NCI-H460 (cell line): ENCODE data around the gene GPR143. TPM values are rescaled to one million over a fixed set of nuclear protein-coding genes. Genes with fewer than 3 reads are reported as not detected.
"Not testable (repeated sequence)": the region's sequence is repeated elsewhere in the genome, so short reads cannot be mapped to it uniquely, and the experiment has no call there.

Experiments used
- DNase-seq: peaks from one replicate; pipeline ENCODE4 v3.0.0-alpha.2; 2016; ENCODE audit warnings: low read depth; ENCODE audit errors: extremely low read depth
- polyA plus RNA-seq: library from polyadenylated mRNA; depleted of rRNA; stranded (reverse); fragments of >200 nt; gene quantifications from 2 replicates; pipeline ENCODE4 v1.2.3, GENCODE V29; 2014; cell fraction: nucleus; rRNA removed
- total RNA-seq: library from RNA; depleted of rRNA; stranded (reverse); fragments of >200 nt; shearing (Covaris generic); gene quantifications from 2 replicates; pipeline ENCODE4 v1.2.3, GENCODE V29; 2014; rRNA removed

GPR143 gene
- total RNA-seq, result not detected in 2 replicates
- not detected in 2 replicates for polyA plus RNA-seq

DNA sequence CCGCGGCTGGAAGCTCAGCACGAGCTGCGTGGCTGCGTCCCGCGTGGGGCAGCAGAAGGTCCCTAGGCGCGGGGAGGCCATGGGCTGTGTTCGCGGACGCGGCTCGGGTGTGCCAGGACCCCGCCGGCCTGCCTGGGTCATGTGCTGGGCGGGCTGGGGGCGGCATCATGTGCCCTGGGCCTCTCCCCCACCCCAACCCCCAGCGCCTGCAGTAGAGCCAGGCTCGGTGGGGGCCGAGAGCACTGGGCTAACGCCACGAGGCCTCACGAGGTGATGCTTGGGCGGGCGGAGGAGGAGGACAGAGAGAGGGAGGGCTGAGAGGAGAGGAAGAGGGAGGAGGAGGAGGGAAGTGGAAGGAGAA lies at the start of gene GPR143:
Gene GPR143 (minus strand): TSS at position 111 of the 361 bp plus-strand sequence. CDS start 30 bp downstream, at position 81.
- no peak for DNase-seq

DNA sequence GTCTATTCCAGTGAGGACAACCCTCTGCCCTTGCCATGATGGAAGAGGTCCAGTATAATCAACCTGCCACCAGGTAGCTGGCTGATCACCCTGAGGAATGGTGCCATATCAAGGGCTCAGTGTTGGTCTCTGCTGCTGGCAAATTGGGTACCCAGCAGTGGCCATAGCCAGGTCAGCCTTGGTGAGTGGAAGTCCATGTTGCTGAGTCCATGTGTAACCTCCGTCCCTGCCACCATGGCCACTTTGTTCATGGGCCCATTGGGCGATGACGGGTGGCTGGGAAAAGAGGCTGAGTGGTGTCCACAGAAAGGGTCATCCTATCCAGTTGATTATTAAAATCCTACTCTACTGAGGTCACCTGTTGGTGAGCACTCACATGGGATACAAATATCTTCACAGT lies 45.4 kb upstream of the GPR143 start:
- not testable (repeated sequence) for DNase-seq

DNA sequence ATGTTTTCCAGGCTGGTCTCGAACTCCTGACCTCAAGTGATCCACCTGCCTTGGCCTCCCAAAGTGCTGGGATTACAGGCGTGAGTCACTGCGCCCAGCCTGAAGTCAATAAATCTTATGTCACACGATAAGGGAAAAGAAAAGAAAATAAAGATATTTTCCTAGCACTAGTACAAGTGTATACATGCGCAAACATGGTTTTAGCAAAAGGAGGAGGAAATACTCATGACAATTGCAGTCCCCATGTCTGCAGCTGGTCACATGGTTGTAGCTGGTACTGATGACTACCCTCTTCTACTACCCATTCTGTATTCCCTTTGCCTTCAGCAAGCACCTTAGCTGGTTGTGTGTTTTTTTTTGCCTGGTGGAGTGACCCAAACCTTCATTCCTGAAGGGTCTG lies 44.2 kb upstream of the GPR143 start:
- DNase-seq, result not testable (repeated sequence)

DNA sequence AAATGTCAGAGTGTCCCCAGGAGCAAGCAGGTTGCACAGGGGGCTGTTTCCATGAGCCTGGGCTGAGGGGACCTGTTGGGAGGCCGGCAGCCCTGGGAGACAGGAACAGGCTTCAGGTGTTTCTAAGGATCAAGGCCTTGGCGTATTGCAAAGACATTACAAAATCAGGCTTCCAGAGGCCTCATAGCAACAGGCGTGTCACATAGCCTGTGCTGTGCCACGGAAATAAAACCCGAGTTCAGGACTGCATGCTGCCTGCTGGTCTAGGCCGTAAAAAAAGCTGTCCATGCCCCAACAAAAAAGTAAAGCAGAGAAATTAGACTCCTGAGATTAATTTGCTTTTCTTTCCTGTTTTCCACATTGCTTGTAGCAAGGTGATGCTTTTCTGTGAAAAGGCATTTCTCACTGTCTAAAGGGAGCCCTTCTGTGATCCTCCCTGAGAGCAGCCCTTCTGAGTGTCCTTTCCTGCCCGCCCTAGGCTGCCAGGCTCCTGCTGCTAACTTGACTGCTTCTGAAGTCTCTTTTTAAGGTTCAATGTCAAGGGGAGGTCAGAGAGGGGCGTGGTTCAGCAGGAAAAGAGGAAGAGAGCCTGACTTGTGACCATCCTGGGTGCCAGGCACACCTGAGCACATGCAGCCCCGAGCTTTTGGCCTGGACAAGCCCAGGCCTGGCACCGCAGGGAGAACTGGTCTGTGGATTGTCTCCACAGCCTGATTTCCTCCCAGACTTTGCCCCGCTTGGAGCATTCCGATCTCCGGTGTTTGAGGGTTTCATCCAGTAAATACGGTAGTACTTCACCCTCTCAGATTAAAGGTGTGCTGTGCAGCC lies 41.9 kb upstream of the GPR143 start:
- no peak for DNase-seq

DNA sequence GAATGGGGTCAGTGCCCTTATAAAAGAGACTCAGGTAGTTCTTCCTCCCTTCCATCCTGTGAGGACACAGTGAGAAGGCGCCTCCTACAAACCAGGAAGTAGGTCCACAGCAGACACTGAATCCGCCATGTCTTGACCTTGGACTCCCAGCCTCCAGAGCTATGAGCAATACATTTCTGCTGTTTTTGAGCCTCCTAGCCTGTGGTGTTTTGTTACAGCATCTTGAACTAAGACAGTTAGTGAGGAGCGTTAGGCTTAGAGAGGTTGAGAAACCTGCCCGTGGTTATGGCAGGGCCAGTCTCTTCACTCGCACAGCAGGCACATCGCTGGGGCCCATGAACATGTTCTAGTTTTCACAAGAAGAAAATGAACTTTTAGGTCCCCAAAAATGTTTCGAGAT lies 40.3 kb upstream of the GPR143 start:
- no peak for DNase-seq

DNA sequence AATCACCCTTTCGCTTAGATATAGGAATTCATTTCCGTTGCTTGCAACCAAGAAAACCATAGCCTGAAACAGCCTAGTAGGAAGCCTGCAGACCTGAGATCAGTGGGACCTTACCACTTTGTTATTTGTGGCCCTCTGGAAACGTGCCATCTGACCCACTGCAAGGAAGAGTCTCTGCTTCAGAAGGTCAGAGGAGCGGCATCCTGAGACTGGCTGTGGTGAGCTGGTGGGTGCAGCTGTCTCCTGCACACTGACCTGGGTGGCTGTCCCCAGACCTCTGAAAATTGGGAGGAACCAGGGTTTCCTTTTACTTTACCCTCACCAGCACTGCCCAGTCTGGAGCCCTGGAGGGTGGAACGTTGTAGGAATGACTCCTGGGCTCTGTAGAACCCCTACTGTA lies 38.8 kb upstream of the GPR143 start:
- DNase-seq, result no peak

DNA sequence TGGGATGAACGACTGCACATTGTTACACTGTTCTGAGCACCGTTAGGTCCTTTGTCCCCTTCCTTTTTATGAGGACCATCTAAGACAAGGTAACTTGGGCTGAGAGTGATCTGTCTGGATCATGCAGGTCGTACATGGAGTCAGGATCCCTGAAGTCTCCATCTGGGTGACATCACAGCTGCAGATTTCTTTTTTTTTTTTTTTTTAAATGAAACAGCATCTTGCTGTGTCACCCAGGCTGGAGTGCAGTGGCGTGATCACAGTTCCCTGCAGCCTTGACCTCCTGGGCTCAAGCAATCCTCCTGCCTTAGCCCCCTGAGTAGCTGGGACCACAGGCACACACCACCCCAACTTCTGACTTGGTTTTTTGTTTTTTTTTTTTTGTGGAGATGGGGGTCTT lies 37.1 kb upstream of the GPR143 start:
- no peak for DNase-seq

DNA sequence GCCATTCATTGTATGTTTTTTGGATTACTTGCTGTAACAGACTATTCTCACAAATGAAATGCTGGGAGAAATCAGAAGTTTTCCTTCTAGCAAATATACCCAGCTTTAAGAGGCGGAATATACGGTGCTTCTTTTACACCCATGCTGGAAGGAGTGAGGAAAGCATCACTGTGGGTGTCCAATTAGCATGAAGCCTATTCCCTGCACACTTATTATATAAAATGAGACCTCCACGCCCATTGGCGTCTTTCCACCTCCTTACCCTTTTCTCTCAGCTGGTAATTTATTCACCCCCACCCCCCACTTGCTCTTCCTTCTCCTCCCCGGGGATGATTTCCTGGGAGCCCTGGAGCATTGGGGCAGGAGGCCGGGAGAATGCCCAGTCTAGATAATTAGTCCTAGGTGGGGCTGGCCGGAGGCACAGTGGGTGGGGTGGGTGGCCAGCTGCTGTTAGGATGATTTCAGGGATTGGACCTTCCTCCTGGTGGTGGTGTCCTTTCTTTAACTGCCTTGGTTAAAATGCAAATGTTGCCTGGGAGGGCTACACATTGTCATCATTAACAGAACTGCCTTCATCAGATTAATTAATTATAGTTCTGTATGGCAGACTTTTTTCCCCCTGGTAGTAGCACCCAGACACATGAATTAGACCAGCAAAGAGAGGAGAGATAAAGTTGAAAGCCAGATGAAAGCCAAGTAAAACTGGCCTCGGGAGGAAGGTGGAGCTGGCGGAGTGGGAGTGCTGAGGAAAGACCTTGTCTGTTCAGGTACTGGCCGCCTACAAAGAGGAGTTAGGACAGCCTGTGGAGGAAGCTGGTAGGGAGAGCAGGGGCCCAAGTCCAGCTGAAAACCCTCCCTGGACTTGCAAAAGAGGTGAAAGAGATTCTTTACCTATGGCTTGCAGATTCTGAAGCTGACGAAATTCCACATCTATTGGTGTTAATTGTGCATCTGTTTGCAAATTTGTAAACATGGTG lies 32.0 kb upstream of the GPR143 start:
- no peak for DNase-seq

DNA sequence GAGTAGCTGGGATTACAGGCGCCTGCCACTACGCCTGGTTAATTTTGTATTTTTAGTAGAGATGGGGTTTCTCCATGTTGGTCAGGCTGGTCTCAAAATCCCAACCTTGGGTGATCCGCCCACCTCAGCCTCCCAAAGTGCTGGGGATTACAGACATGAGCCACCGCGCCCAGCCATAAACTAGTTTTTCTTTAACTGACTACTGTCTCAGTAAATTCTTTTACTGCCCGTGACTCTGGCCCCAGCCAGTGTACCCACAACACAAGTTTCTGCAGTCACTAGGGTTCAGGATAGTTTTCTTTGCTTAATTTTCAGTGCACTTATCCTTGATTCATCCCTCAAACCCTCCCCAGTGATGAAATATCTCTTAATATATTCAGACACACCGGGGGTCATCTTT lies 28.8 kb upstream of the GPR143 start:
- DNase-seq, result no peak

DNA sequence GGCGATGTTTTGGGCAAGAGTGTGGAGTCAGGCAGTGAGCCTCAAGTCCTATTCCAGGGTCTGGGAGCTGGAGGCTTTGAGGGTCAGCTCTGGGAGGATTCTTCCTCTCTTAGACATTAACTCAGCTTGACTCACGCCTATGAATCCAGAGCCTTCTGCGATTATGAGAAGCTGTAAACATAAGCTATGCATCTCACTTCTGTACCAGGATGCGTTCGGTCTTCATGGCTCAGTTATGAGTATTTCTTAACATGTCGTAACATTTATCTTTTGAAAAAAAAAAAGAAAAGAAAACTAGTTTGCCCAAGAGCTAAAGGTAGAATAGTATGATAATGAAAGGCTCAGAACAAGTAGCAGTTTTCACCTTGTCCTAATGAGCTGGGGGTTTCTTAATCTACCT lies 25.2 kb upstream of the GPR143 start:
- no peak for DNase-seq

DNA sequence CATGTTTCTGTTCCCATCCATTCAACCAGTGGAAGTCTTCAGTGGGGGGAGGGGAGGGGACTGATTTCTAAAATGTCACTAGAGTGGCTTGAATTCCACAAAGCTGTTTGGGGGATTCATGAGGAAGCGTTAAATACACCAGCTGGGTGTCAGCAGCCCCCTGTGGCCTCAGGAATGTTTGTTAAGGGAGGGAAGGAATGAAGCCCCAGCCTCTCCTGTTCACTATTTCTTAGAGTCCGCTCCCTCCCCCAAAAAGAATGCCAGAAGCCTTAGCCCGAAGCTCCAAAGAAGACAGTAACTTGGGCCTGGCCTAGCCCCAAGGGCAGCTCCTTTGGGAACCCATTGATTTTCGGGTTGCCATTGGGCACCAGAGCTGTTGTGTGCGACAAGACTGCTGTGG lies 23.9 kb upstream of the GPR143 start:
- DNase-seq, result no peak

DNA sequence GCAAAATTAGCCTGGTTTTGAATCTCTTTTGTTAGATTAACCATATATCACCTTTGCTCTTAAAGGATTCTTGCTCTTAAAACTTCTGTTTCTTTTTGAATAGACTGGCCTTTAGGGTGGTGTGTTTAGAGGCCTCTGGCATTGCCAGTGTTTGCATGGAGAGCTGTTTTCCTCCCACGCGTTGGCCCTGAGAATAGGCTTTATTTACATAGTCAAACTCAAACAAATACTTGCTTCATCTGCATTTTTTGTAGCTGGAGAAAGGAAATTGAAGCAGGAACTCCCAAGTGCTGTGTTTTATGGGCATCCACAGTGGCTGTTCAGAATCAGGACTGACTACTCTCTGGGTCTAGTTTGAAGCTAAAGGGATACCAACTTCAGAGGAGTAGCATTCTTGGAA lies 23.3 kb upstream of the GPR143 start:
- no peak for DNase-seq

DNA sequence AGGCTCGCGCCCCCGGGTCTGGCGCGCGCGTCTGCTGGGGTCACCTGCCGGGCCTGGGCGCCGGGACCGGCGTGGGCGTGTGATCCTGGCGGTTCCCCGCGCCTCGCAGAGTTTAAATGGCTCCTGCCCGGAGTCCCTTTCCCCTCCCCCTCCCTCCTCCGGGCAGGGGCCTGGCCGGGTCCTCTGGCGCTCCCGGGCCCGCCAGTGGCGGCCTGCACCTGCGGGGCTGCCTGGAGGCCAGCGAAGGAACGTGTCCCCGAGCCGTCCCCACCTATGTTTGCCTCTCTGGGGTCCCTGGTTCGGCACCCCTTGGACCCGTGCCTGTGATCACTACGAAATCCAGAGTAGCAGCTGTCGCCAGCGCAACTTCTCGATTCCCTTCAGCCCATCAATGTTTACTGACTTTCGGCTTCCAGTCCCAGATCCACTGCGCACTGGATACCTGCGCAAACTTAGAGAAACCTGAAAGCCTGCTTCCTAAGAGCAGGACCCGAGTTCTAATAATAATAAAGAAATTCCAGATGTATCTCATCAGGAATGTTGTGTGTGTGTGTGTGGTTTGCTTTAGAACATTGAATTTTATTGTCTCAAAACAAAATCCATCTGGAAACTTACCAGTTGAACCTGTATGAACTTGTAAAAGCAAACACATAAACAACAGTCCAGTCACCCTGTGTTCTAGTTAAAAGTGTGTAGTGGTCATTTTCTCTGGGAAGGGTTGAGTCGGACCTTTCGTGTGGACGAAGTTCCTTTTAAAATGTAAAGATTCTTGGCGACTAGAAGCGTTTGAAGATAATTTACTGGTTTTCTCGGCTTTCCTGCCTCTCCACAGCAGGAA lies 21.4 kb upstream of the GPR143 start:
- DNase-seq, result no peak

DNA sequence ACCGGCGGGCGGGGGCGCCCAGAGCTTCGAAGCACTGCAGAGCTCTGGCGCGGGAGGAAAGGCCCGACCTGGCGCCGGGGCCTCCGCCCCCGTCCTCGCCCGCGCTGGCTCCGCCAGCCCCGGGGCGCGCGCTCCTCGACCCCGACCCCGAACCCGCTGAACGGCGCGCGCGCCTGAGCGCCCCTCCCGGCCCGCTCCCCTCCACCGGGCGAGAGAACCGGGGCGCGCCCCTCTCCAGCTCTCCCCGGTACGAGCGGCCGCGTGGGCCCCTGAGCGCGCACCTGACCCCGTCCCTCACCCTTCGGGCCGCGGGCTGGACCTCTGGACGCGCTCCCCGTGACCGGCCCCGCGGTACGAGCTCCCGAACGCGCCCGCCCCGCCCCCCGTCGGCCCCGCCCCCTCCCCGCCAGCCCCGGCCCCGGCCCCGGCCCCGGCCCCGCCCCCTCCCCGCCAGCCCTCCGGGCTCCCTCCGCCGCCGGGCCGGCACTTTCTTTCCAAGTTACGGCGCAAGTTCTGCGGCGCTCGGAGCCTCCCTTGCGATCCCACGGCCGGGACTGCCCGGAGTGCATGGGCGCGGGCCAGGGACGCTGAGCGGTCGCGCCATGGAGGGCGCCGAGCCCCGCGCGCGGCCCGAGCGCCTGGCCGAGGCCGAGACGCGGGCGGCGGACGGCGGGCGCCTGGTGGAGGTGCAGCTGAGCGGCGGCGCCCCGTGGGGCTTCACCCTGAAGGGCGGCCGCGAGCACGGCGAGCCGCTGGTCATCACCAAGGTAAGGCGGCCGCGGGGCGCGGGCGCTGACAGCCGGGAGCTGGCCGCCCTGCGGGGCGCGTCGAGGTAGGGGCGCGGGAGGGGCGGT lies 20.5 kb upstream of the GPR143 start, which contains the start of gene SHROOM2:
Gene SHROOM2 (plus strand): TSS at position 486 of the 854 bp plus-strand sequence. CDS start 117 bp downstream, at position 603.
- no peak for DNase-seq

DNA sequence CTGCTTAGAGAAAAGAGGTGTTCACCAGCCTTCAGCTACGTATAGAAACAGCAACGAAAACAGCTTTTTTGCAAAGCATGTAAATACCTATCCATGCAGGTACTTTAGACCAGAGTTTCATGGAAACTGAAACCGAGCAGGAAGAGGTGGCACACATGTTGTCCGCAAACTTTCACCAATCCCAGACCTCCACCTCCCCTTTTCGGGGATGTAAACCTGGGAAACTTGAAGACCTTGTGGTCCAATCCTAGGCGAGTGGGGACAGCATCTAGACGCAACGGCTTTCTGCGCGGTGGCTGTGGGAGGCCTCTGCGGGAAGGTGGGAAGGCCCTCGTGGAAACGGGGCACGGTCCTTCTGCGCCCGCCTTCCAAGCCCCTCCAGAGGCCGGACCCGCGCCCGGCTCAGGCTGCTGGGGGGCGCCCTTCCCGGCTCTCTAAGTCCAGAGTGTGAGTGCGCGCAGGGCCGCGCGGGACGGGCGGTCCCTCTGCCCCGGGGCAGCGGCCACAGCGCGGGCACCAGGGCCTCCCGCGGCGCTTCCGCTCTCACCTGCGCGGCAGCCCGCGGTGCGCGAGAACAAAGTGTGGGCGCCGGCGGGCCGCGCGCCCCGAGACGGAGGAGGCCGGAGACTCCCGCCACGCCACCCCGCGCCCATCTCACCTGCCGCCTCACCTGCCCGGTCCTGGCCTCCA lies 19.8 kb upstream of the GPR143 start:
- no peak for DNase-seq

DNA sequence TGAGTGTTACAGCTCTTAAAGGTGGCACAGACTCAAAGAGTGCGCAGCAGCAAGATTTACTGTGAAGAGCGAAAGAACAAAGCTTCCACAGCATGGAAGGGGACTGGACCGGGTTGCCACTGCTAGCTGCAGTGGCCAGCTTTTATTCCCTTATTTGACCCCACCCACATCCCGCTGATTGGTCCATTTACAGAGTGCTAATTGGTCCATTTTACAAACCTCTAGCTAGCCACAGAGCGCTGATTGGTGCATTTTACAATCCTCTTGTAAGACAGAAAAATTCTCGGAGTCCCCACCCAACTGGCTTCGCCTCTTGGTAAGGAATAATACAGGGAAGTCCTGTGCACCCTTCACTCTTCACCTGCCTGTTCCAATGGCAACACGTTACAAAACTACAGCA lies 18.7 kb upstream of the GPR143 start:
- no peak for DNase-seq

DNA sequence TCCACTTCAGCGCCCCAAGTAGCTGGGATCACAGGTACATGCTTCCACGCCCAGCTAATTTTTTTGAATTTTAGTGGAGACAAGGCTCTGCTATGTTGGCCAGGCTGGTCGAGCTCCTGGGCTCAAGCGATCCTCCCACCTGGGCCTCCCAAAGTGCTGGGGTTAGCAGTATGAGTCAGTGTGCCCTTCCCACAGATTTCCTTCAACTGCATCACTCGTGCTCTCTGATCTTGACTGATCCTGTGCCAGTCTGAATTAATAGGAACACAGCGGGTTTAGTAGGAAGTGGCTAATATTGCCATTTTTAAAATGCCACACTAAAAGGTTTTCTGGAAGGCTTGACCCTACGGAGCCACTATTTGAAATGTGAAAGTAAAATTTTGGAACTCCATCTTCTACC lies 16.3 kb upstream of the GPR143 start:
- no peak for DNase-seq

DNA sequence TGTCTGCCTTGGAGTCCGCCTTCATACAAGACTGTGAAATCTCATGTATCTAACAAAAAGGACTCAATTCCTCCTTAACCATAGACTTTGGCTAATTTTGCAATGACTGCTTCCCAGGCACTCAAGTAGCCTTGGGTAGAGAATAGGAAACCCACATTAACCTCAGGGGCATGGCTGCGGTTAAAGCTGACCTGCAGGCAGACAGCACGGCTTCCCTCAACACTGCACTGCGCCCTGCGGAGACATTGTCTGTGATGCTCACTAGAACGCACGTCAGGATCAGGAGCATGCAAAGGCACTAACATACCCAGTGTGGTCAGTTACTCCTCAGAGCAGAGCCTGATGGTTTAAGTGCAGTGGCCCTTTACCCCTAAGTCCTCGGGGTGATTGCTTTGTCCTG lies 10.3 kb upstream of the GPR143 start:
- DNase-seq, result no peak

DNA sequence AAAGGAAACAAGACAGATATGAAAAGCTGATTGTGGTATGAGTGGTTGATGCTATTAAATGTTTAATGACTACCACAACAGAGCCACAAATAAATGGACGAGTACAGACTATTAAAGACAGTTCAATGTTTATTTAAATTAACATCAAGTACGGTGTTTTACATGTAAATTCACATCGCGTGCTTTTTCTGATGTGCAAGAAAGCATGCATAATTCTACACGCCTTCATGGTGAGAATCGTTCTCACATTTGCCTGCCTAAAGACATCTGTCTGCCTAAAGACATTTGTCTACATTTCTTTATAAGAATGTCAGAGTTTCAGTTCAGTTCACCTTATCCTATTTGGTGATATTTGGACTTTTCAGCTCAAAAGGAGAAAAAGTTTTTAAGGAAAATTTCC lies 7.3 kb upstream of the GPR143 start:
- DNase-seq, result no peak
